Stomach (tissue), 9 donors: ENCODE data around the gene TNS3. TPM values are rescaled to one million over a fixed set of nuclear protein-coding genes. Genes with fewer than 3 reads are reported as not detected.

Source experiments
- DNase-seq, 2 donors: peaks; one replicate each; pipeline versions ENCODE4 v3.0.0 to v3.0.0-alpha.2; 2013 to 2019
- H3K27ac ChIP-seq, 5 donors: fragments of 200-600 bp in 4 of 5; sonication (generic) in 4 of 5; one replicate each; pipeline ENCODE4 v1.5.1; 2013 to 2019; ENCODE audit warnings: mild to moderate bottlenecking in 1 of 5, moderate library complexity in 1 of 5
- H3K27me3 ChIP-seq, 3 donors: fragments of 200-600 bp; sonication (generic); one replicate each; pipeline ENCODE4 v1.5.1; 2017 to 2019; ENCODE audit warnings: mixed run types in 1 of 3
- H3K36me3 ChIP-seq, 4 donors: fragments of 200-600 bp; sonication (generic); 1 replicate in 3 of 4; 2 replicates in 1 of 4; pipeline ENCODE4 v1.5.1; 2016 to 2019
- H3K4me1 ChIP-seq, 4 donors: fragments of 200-600 bp; sonication (generic); one replicate each; pipeline ENCODE4 v1.5.1; 2016 to 2019
- H3K4me3 ChIP-seq, 4 donors: fragments of 200-600 bp; sonication (generic) in 3 of 4; one replicate each; pipeline ENCODE4 v1.5.1; 2016 to 2019; ENCODE audit warnings: mild to moderate bottlenecking in 1 of 4
- H3K9me3 ChIP-seq, 4 donors: fragments of 200-600 bp; sonication (generic); one replicate each; pipeline ENCODE4 v1.5.1; 2016 to 2019
- EP300 ChIP-seq: sonication (generic); formaldehyde crosslinking; IDR thresholded peaks from one replicate; pipeline ENCODE4 v1.6.1; 2017; ENCODE audit warnings: antibody characterized with exemption
- POLR2A ChIP-seq, 4 donors: fragments of 450-650 bp; IDR thresholded peaks; one replicate each; pipeline ENCODE4 v1.6.1; 2016; ENCODE audit warnings: antibody characterized with exemption in 4 of 4, control low read depth in 2 of 4, mild to moderate bottlenecking in 1 of 4, moderate library complexity in 1 of 4
- POLR2AphosphoS5 ChIP-seq, 3 donors: sonication (generic); formaldehyde crosslinking; IDR thresholded peaks; one replicate each; pipeline ENCODE4 v1.6.1; 2016; ENCODE audit warnings: antibody characterized with exemption in 3 of 3
- WGBS, 5 donors: extraction: QIAGEN DNeasy Blood & Tissue Kit in 3 of 5; methylation state at CpG; one replicate each; pipeline versions ENCODE4 v1.1.5 to v1.1.7; 2013 to 2018; 5-methylcytosine and 5-hydroxymethylcytosine counted together
- intact Hi-C: fragments of 100-400 bp; cut with DNase I; formaldehyde crosslinking; loops from one replicate; pipeline ENCODE4 v1.15.1; 2023; ENCODE audit warnings: low total_unique reads
- polyA plus RNA-seq, 3 donors: library from polyadenylated mRNA; stranded (reverse); fragments of 200-250 nt; gene quantifications; one replicate each; pipeline ENCODE4 v1.2.3, GENCODE V29; 2013
- total RNA-seq, 5 donors: library from RNA; depleted of rRNA; stranded (reverse); fragments of >200 nt; gene quantifications; one replicate each; pipeline versions ENCODE4 v1.1.0 to v1.2.3, GENCODE V29; 2014 to 2016
- TF ChIP-seq, protein P1 (sequence below), 7 experiments: fragments of 450-650 bp in 4 of 7; fragments of 200-600 bp in 3 of 7; sonication (generic) in 3 of 7; IDR thresholded peaks; one replicate each; pipeline ENCODE4 v1.5.1; 2016 to 2019; ENCODE audit warnings: antibody characterized with exemption in 7 of 7, control low read depth in 2 of 7, mild to moderate bottlenecking in 1 of 7
- donor health status: healthy with polysubstance abuse.
- donor health status: Bipolar disorder and iron deficiency.
- donor health status: healthy.

The TNS3 gene
- total and polyA plus RNA-seq, 8 donors, result 10.0 to 105 (median 41.0) TPM

DNA sequence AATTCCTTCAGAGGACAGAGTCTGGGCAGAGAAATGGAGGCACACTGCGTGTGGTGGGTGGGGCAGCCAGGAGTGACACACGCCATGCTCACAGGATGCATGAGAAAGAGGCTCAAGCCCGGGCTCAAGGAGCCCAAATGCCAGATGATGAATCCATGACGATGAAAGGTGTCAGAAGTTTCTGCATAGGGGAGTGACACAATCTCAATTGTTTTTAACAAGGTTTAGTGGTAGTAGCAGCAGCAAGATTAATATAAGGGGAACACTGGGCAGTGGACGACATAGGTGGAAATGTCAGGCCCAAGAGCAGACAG lies 126.1 kb downstream of the TNS3 start:
- no peak for DNase-seq
- TF ChIP-seq POLR2A (IDR thresholded peaks at IDR 0.05), result no peak
- TF ChIP-seq, protein P1, sequence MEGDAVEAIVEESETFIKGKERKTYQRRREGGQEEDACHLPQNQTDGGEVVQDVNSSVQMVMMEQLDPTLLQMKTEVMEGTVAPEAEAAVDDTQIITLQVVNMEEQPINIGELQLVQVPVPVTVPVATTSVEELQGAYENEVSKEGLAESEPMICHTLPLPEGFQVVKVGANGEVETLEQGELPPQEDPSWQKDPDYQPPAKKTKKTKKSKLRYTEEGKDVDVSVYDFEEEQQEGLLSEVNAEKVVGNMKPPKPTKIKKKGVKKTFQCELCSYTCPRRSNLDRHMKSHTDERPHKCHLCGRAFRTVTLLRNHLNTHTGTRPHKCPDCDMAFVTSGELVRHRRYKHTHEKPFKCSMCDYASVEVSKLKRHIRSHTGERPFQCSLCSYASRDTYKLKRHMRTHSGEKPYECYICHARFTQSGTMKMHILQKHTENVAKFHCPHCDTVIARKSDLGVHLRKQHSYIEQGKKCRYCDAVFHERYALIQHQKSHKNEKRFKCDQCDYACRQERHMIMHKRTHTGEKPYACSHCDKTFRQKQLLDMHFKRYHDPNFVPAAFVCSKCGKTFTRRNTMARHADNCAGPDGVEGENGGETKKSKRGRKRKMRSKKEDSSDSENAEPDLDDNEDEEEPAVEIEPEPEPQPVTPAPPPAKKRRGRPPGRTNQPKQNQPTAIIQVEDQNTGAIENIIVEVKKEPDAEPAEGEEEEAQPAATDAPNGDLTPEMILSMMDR (IDR thresholded peaks at IDR 0.05), result no peak
- TF ChIP-seq POLR2AphosphoS5 (IDR thresholded peaks at IDR 0.05), result no peak
- no peak for TF ChIP-seq EP300
- no peaks in the 10 kb centered on the region for H3K36me3 ChIP-seq
- H3K4me3 ChIP-seq, result no peak overlapping the region
- no peaks in the 10 kb centered on the region for H3K27me3 ChIP-seq
- intact Hi-C loops, result no loop called here
- H3K4me1 ChIP-seq, result peaks cover 42 to 79% (median 61%) of the 10 kb centered on the region in 4 donors
- H3K9me3 ChIP-seq, result no peaks in the 10 kb centered on the region
- no peak overlapping the region for H3K27ac ChIP-seq
- 86 to 95% (median 92%) methylated on average over 5 of the region's 5 CpGs for WGBS, 5 donors

DNA sequence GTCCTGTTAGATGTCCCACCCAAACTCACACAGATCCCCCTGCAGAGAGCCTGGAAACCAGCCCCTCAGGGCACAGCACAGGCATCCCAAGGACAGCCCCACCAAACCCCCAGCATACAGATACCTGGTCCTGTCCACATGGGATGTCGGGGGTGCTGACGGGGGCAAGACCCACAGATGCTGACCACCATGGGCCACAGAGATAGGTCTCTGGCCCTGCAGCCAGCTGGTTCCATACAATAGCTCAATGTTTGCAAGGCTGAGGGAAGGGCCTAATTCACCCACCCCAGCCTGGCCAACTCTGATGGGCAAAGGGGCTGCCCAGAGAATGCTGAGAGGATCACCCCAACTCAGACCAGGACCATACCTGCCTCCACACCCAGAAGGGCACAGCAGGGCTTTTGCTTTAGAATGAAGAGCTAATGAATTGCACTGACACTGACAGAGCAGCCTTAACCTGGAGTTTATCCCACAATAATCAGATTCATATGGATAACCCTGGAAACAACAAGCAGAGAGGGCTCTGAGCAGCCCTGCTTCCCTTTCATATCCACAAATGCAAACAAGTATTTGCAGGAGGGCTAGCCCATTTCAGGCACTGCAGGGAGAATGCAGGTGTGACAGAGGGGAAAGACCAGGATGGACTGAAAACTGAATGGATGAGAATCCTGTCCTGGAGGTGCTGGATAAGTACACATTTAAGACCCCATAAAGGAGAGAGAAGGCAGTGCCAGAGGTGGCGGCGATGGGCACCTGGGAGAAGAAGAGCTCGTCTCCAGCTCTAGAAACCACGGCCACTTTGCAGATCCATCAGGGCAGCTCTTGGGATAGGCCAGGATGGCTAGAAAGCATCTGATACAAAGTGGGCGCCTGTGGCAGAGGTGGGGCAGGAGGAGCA lies 126.7 kb downstream of the TNS3 start:
- no peaks in the 10 kb centered on the region for H3K36me3 ChIP-seq
- H3K27ac ChIP-seq, result peak overlapping the region in 4 of 5 donors; percentile 85 to 92 (median 88)
- H3K4me1 ChIP-seq, result peaks cover 44 to 79% (median 64%) of the 10 kb centered on the region in 4 donors
- no peak for TF ChIP-seq EP300
- no peak for TF ChIP-seq POLR2A (IDR thresholded peaks at IDR 0.05)
- TF ChIP-seq, protein P1 (IDR thresholded peaks at IDR 0.05), result no peak
- TF ChIP-seq POLR2AphosphoS5 (IDR thresholded peaks at IDR 0.05), result no peak
- no peaks in the 10 kb centered on the region for H3K9me3 ChIP-seq
- H3K27me3 ChIP-seq, result no peaks in the 10 kb centered on the region
- H3K4me3 ChIP-seq, result no peak overlapping the region
- intact Hi-C loops, result no loop called here
- WGBS, 5 donors, result 94 to 96% (median 95%) methylated on average over 7 of the region's 7 CpGs
- no peak for DNase-seq

DNA sequence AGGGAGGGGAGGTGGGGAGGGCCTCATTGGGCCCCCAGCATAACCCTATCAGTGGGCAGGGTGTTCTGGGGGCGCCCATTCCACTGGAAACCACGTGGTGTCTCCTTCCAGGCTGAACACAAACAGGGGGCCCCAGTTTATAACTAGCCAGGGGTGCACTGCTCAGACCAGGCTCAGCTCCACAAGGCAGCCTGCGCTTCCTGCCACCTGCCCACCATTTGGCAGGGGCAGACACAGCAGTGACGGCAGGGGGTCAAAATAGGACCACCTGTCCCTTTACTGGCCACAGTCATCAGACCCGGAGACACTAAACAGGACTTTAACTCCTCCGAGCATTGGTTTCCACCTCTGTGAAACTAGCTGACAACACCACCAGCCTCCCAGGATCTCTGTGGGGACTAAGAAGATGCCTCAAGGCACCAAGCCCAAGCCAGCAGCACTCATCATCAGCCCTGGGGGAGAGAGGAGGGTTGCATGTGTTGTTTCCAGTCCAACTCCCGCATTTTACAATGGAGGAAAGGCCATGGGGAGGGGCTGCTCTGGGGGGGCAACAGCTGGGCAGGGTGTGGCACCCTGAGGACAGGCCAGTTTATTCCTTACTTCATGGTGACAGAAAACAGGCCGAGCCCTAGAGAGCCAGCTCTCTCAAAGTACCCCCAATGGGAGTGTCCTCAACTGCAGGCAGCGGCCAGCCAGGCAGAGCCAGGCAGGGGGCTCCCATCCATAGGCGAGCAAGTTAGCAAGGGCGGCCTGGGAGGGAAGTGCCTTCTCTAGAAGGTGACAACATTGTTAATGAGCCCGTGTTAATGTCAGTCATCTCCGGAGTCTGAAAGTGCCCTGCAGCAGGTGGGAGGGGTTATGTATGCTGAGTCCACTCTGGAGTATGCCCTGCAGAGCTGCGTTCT lies 127.6 kb downstream of the TNS3 start:
- Histone ChIP-seq H3K9me3 (no peaks in the 10 kb centered on the region), H3K27ac (peak overlapping the region; percentile 63 to 92 (median 86)), H3K4me1 (peaks cover 46 to 86% (median 68%) of the 10 kb centered on the region in 4 donors), H3K36me3 (no peaks in the 10 kb centered on the region), H3K27me3 (no peaks in the 10 kb centered on the region), H3K4me3 (no peak overlapping the region)
- no peak for TF ChIP-seq POLR2AphosphoS5 (IDR thresholded peaks at IDR 0.05)
- TF ChIP-seq EP300, result no peak
- TF ChIP-seq, protein P1 (IDR thresholded peaks at IDR 0.05), result no peak
- TF ChIP-seq POLR2A (IDR thresholded peaks at IDR 0.05), result no peak
- WGBS, 5 donors, result 53 to 69% (median 62%) methylated on average over 10 to 14 of the region's 14 CpGs
- peak in 1 of 2 donors; percentile 44 for DNase-seq
- intact Hi-C loops, result no loop called here
